Activated effector memory CD4-positive, alpha-beta T cell treated with anti-CD3 and anti-CD28 coated beads, Interleukin-2, amount 50 U/mL, for 16 hours (primary cell): ENCODE results near the gene LAMB4.

Experiments
- DNase-seq: peaks from one replicate; pipeline ENCODE4 v3.0.0-alpha.2; 2020

LAMB4 gene

GRCh38 chr7:107989618-107990373, 140.4 kb downstream of the LAMB4 start:
- DNase-seq = no peak

DNA sequence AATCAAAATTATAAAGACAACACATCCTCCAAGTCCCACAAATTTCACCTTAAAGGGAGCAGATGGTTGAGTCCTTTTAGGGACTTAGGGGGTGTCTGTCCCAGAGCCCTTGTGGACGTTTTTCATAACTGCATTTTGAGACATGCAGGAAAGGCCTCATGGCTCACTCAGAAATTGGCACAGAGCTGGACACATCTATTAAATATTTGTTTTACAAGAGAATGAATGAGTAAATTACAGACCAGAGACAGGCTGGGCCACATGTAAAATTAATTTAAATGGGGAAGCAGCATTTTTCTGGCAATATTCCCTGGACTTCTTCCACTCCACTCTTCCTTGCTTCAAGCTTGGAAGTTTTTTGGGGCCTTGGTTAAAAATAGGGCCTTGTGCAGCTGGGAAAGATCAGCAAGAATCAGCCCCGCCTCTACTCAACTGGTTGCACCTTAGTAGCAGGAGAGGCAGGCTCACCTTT, 147.2 kb downstream of the LAMB4 start:
- DNase-seq = no peak

GRCh38 chr7:107982042-107982840, 147.9 kb downstream of the LAMB4 start:
- DNase-seq = no peak

DNA sequence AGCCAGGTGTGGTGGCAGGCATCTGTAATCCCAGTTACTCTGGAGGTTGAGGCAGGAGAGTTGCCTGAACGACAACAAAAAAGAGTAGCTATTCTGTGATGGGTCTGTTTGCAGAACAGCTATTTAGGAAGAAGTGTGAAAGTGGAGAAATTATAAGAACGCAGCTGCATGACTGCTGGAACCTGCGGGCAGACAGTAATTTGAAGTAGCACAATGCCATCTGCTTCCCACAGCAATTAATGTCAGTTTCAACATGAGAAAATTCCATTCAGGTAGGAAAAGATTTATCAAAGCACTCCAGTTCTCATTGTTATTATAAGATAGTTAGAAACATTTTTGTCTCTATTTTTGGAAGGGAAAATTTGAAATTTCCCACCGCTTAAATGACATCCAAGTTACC, 148.7 kb downstream of the LAMB4 start:
- DNase-seq = no peak

DNA sequence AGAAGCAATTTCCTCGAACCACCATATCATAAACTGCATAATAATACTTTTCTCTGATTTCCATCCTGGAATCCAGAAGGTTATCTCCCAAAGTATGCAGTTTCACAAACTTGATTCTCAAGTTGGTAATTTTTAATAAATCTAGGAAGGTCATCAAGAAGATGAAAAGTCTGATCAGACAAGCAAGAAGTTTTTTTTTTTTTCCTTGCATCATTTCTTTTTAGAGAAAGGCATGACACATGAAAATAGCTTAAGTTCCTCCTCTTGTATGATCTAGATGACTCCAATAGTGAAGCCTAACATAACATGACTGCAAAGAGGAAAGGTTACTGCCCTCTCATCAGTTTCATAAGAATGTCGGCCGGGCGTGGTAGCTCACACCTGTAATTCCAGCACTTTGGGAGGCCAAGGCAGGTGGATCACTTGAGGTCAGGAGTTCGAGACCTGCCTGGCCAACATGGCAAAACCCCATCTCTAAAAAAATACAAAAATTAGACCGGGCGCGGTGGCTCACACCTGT, 149.4 kb downstream of the LAMB4 start:
- no peak for DNase-seq

DNA sequence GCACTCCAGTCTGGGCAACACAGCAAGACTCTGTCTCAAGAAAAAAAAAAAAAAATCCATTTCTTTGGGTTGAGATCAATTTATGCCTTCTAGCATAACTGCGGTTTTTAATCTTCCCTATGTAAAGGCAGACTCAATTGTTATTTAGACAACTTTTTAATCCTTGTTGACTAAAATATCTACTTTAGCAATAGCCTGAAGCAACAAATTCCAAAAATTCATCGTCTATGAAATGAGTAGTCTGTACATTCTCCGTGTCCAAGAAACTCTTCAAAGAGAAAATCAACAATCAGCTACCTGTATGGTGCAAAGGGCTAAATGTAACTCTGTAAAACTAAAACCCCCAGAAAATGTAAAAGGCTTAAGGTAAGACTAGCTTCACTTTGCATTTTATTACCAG, 150.0 kb downstream of the LAMB4 start:
- no peak for DNase-seq

- DNase-seq = no peak
Observed at GRCh38 chr7:107978815-107979408, 151.2 kb downstream of the LAMB4 start.

DNA sequence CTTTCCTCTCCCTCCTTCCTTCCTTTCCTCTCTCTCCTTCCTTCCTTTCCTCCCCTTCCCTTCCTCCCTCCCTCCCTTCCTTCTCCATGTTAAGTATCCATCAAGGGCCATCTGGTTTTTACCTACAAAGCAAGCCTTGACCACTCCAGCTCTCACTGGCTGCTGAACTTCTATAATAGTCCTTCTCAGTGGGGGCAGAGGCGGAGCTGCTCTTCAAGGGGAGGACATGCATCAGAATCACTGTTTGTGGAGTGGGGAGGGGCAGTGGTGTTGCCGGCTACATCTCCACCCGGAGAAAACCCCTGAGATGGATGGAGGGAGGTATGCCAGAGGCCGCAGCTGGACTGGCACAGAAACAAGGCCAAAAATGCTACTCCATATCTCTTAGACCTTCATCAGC, 153.1 kb downstream of the LAMB4 start:
- no peak for DNase-seq

- DNase-seq = no peak
Observed at GRCh38 chr7:107976620-107977019, 153.5 kb downstream of the LAMB4 start.

GRCh38 chr7:107975394-107976013, 154.7 kb downstream of the LAMB4 start:
- no peak for DNase-seq

DNA sequence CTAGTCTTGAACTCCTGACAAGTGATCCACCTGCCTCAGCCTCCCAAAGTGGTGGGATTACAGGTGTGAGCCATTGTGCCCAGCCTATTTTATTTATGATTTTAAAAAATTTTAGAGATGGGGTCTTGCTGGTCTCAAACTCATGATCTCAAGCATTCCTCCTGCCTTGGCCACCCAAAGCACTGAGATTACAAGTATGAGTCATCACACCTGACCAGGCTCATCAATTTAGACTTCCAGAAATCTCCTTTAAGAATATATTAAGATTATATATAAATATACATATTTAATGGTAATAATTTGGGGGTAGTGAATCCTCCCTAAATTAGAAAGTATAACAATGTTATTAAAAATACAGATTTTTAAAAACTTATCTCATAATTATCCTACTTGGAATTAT, 156.3 kb downstream of the LAMB4 start:
- DNase-seq = no peak
